Amniotic epithelial cell (primary cell): Measurements from ENCODE around the gene SLX9.
"Not testable (repeated sequence)": the region's sequence is repeated elsewhere in the genome, so short reads cannot be mapped to it uniquely, and the experiment has no call there.

ENCODE experiments used
- DNase-seq: peaks from one replicate; pipeline ENCODE4 v3.0.0-alpha.2; 2010; ENCODE audit warnings: low read depth

SLX9 gene

GRCh38 chr21:44902268-44903049 lies 37.4 kb upstream of the SLX9 start:
- DNase-seq: no peak

- no peak for DNase-seq
Observed at GRCh38 chr21:44903050-44903685, 36.7 kb upstream of the SLX9 start.

- no peak for DNase-seq
Observed at GRCh38 chr21:44903689-44904088, 36.1 kb upstream of the SLX9 start.

GRCh38 chr21:44904141-44904923 lies 35.5 kb upstream of the SLX9 start:
- DNase-seq: no peak

GRCh38 chr21:44905016-44905727 lies 34.7 kb upstream of the SLX9 start:
- DNase-seq: no peak

- no peak for DNase-seq
Observed at GRCh38 chr21:44905728-44906090, 34.1 kb upstream of the SLX9 start.

- no peak for DNase-seq
Observed at GRCh38 chr21:44907225-44907965, 32.4 kb upstream of the SLX9 start.

GRCh38 chr21:44907966-44908895 lies 31.6 kb upstream of the SLX9 start:
- peak; percentile 38 for DNase-seq

GRCh38 chr21:44908908-44909307 lies 30.9 kb upstream of the SLX9 start:
- DNase-seq: no peak

GRCh38 chr21:44909719-44910118 lies 30.1 kb upstream of the SLX9 start:
- no peak for DNase-seq

GRCh38 chr21:44910229-44911067 lies 29.4 kb upstream of the SLX9 start:
- no peak for DNase-seq

GRCh38 chr21:44911068-44911383 lies 28.8 kb upstream of the SLX9 start:
- DNase-seq: no peak

- DNase-seq: no peak
Observed at GRCh38 chr21:44911384-44912157, 28.3 kb upstream of the SLX9 start.

GRCh38 chr21:44912158-44912473 lies 27.7 kb upstream of the SLX9 start:
- DNase-seq: no peak

- DNase-seq: not testable (repeated sequence)
Observed at GRCh38 chr21:44912506-44913412, 27.1 kb upstream of the SLX9 start.

- no peak for DNase-seq
Observed at GRCh38 chr21:44913425-44914175, 26.2 kb upstream of the SLX9 start.

GRCh38 chr21:44914176-44914874 lies 25.5 kb upstream of the SLX9 start:
- DNase-seq: no peak
